Fibroblast of skin of left biceps (primary cell): ENCODE results near the gene KCNIP1.

Source experiments
- DNase-seq, 2 experiments: peaks; one replicate each; pipeline ENCODE4 v3.0.0-alpha.2; 2013; ENCODE audit warnings: low read depth in 2 of 2

The KCNIP1 gene

GRCh38 chr5:170563824-170564567, 60.2 kb downstream of the KCNIP1 start:
- no peak for DNase-seq

DNA sequence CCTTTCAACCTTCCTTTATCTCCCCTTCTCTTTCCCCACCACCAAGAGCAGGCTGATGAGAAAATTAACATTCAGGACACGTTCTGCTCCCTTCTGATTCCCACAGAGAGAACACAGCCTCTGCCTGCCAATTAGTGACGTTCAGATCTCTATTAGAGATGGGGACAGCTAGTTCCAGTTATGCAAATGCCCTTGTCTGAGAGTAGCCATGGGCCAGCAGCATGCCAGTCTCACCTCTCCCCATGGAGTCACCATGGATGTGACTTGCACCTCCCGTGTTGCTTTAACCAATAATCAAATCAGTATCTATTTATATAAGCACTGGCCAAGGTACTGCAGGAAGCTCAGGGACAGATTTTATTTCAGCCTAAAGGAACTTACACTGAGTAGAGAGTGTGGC, 61.3 kb downstream of the KCNIP1 start:
- DNase-seq: no peak

GRCh38 chr5:170569101-170569500, 65.3 kb downstream of the KCNIP1 start:
- DNase-seq: no peak

DNA sequence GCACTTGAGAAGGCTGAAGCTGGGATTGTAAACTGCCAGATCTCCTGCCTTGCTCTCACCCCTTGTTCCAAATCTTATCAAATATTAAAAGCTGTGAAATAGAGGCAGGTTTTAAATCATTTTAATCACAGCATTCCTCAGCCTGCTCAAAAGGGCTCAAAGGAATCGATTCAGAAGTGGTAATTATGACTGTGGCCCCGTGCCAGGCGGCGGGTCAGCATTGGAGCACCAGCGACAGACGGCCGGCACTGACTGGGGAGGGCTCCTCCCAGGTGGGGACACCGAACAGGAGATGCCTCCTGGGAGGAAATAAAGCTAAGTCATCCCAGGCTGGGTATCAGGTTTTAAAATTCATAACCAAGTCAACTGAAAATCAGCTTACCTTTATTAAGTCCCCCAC, 66.7 kb downstream of the KCNIP1 start:
- no peak for DNase-seq

- DNase-seq: no peak
These were observed 67.5 kb downstream of the KCNIP1 start for GRCh38 chr5:170571281-170571731.

GRCh38 chr5:170571875-170572852, 68.3 kb downstream of the KCNIP1 start:
- no peak for DNase-seq

GRCh38 chr5:170573114-170573513, 69.3 kb downstream of the KCNIP1 start:
- DNase-seq: no peak

- DNase-seq: no peak
These were observed 69.8 kb downstream of the KCNIP1 start for GRCh38 chr5:170573660-170574059.

- DNase-seq: no peak
These were observed 73.0 kb downstream of the KCNIP1 start for GRCh38 chr5:170576602-170577535.

GRCh38 chr5:170579601-170580000, 75.8 kb downstream of the KCNIP1 start:
- DNase-seq: no peak

- no peak for DNase-seq
These were observed 77.4 kb downstream of the KCNIP1 start for GRCh38 chr5:170581211-170581610.

DNA sequence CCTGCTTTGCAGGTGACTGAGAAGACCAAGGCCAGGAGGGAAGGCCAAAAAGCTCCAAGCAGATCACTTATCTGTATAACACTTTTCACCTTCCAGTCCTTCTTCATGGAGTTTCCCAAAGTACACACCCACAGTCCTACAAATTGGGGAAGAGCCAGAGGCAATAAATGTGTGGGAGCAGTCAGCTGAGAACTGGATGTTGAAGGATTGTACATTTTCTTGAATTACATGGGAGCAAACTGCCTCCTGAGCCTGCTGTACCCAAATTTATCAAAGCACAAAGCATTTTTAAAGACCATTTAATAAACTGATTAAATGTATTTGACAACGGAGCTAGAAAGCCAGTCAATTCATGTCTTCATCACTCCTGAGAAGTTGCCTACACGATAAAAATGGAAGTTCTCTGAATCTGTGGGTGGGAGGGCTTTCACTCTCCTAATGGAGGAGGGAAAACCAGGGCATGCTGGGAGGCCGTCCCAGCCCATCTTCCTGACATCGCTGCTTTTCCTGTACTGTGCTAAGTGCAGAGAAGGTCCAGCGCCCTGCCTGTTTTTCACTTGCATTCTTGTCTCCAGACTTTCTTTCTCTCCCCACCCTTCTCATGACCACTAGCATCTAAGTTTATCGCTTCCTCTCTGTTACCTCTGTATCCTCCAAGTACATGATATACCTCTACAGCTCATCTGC, 79.0 kb downstream of the KCNIP1 start:
- no peak for DNase-seq

DNA sequence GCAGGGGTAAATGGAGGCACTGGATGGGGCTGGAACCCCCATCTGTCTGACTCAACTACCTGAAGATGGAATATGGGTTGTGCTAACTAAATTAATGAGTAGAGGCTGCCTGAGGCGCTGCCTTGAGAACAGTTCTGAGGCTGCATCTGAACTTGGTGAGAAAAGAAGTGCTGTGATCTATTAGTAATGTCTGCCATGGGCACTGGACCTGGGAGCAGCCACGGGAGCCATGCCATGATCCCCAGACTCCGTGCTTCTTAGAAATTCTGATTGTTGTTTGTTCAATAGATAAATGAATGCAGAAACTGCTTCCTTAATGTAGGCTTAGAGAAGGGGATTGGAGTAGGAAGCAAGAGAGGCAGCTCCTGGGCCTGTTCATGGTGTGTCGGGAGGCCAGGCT, 80.2 kb downstream of the KCNIP1 start:
- DNase-seq: no peak

DNA sequence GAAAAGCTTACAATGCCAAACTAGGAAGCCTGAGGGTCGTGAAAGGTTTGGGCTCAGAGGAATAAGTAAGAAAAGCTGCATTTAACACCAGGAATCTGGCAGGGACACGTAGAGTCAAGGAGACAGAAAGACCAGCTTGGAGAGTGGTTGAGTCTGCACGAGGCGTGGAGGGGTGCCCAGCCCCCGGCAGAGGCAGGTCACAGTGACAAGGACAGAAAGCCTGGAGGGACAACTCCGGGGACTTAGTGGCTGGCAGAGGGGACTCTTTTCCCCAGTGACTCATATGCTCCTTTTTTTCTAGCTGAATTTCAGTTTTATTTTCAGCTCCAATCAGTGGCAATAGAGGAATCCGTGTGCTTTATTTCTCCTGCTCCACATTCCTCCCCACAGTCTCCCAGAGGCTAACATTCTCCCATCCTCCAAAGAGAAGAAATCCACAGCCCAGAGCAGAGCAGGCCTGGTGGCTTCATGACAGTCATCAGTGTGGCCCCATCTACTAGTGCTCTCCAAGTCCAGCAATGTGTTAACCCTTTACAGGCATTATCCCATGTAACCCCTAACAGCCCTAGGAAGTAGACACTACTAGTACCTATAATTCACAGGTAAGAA, 80.7 kb downstream of the KCNIP1 start:
- DNase-seq: no peak

GRCh38 chr5:170585273-170585948, 81.6 kb downstream of the KCNIP1 start:
- DNase-seq: no peak

- DNase-seq: no peak
These were observed 84.0 kb downstream of the KCNIP1 start for GRCh38 chr5:170587808-170588207.

DNA sequence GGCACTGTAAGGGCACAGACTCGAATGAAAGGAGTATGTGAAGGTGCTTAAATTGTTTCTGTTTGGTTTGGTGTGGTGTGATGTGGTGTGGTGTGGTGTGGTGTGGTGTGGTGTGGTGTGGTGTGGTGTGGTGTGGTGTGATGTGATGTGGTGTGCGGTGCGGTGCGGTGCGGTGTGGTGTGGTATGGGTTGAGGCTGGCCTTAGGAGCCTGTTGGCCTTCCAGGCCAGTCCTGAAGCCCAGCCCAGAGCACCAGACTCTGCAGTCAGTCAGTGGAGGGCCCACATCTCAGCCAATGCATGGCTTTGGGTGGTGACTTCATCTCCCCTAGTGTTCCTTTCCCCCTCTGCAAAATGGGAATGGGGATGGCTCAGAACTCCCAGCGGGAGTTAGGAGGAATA, 85.8 kb downstream of the KCNIP1 start:
- no peak for DNase-seq

- DNase-seq: no peak
These were observed 86.7 kb downstream of the KCNIP1 start for GRCh38 chr5:170590566-170590965.

GRCh38 chr5:170591054-170591453, 87.2 kb downstream of the KCNIP1 start:
- no peak for DNase-seq

GRCh38 chr5:170596482-170597044, 92.7 kb downstream of the KCNIP1 start:
- DNase-seq: no peak
